Endodermal cell (in vitro differentiated cells): ENCODE measurements around the gene CD244. TPM values are rescaled to one million over a fixed set of nuclear protein-coding genes. Genes with fewer than 3 reads are reported as not detected.
"Not testable (repeated sequence)": the region's sequence is repeated elsewhere in the genome, so short reads cannot be mapped to it uniquely, and the experiment has no call there.

ENCODE experiments used
- DNase-seq: peaks from one replicate; pipeline ENCODE4 v3.0.0-alpha.2; 2017
- H3K27ac ChIP-seq: 2 replicates; pipeline ENCODE4 v1.5.1; 2013; ENCODE audit warnings: mild to moderate bottlenecking, low read depth, low read length, moderate library complexity
- H3K27me3 ChIP-seq: 2 replicates; pipeline ENCODE4 v1.6.1; 2013; ENCODE audit warnings: mild to moderate bottlenecking, low read length, moderate library complexity; ENCODE audit not compliant: insufficient read depth, control insufficient read depth, poor library complexity, severe bottlenecking
- H3K36me3 ChIP-seq: 2 replicates; pipeline ENCODE4 v1.7.0; 2013; ENCODE audit warnings: mild to moderate bottlenecking, low read length, moderate library complexity; ENCODE audit not compliant: control insufficient read depth, insufficient read depth
- H3K4me1 ChIP-seq: one replicate; pipeline ENCODE4 v1.7.0; 2013; ENCODE audit warnings: low read length; ENCODE audit not compliant: control insufficient read depth, insufficient read depth
- H3K4me3 ChIP-seq: 2 replicates; pipeline ENCODE4 v1.5.1; 2013; ENCODE audit warnings: mild to moderate bottlenecking, low read length, moderate library complexity
- H3K9ac ChIP-seq: 2 replicates; pipeline ENCODE4 v1.6.1; 2013; ENCODE audit warnings: mild to moderate bottlenecking, low read length, moderate library complexity; ENCODE audit not compliant: poor library complexity, severe bottlenecking; ENCODE audit errors: extremely low read depth
- H3K9me3 ChIP-seq: 2 replicates; pipeline ENCODE4 v1.6.1; 2013; ENCODE audit warnings: mild to moderate bottlenecking, low read length, moderate library complexity; ENCODE audit not compliant: control insufficient read depth
- H3K27ac Mint-ChIP-seq: 2 replicates; pipeline ENCODE4 v1.8.0; 2020; ENCODE audit warnings: mixed read lengths
- H3K27me3 Mint-ChIP-seq: 2 replicates; pipeline ENCODE4 v1.8.0; 2021; ENCODE audit warnings: mild to moderate bottlenecking, mixed read lengths; ENCODE audit not compliant: insufficient read depth
- H3K36me3 Mint-ChIP-seq: 2 replicates; pipeline ENCODE4 v1.8.0; 2020; ENCODE audit warnings: low read depth, mixed read lengths
- H3K4me1 Mint-ChIP-seq: 2 replicates; pipeline ENCODE4 v1.8.0; 2020; ENCODE audit warnings: mixed read lengths
- H3K4me3 Mint-ChIP-seq: 2 replicates; pipeline ENCODE4 v1.8.0; 2020; ENCODE audit warnings: mild to moderate bottlenecking, moderate library complexity, mixed read lengths
- H3K9me3 Mint-ChIP-seq: 2 replicates; pipeline ENCODE4 v1.8.0; 2020; ENCODE audit warnings: mild to moderate bottlenecking, mixed read lengths
- CTCF ChIP-seq: fragments of 200-600 bp; sonication (generic); conservative IDR thresholded peaks from 2 replicates; pipeline ENCODE4 v1.5.0; 2021; ENCODE audit warnings: antibody characterized with exemption, mild to moderate bottlenecking
- WGBS, 2 experiments: methylation state at CpG; one replicate each; pipeline versions ENCODE4 v1.1.5 to v1.1.7; 2013; ENCODE audit warnings: missing lambda C conversion rate in 2 of 2, mixed read lengths in 1 of 2; ENCODE audit not compliant: insufficient coverage in 1 of 2, insufficient read length in 1 of 2; 5-methylcytosine and 5-hydroxymethylcytosine counted together
- total RNA-seq, 2 donors: library from RNA; stranded (reverse); fragmentation: NEBNext Ultra II Directional in 1 of 2; extraction: Animal tissue kit (Norgen Biotek cat#: 25700) in 1 of 2; gene quantifications; 2 replicates in 1 of 2; 3 replicates in 1 of 2; pipeline ENCODE4 v1.2.1, GENCODE V29; 2021

CD244 gene
- total RNA-seq, 2 donors from 2014 or later = 0.31 TPM; not detected in 1

GRCh38 chr1:160868141-160868540 lies 5.5 kb upstream of the CD244 start:
- H3K36me3 Mint-ChIP-seq = no peaks in the 10 kb centered on the region
- TF ChIP-seq CTCF = no peak

GRCh38 chr1:160867651-160868050 lies 5.0 kb upstream of the CD244 start:
- not testable (repeated sequence) for H3K27me3 Mint-ChIP-seq, H3K27me3 ChIP-seq, H3K9me3 ChIP-seq, H3K36me3 Mint-ChIP-seq, H3K9me3 Mint-ChIP-seq, DNase-seq, H3K27ac Mint-ChIP-seq, H3K36me3 ChIP-seq, H3K9ac ChIP-seq, H3K4me1 ChIP-seq, H3K4me3 ChIP-seq, H3K4me3 Mint-ChIP-seq, H3K27ac ChIP-seq
- WGBS, 2 experiments = 88% methylated on average over 3 to 4 of the region's 4 CpGs
- peaks cover 48% of the 10 kb centered on the region for H3K4me1 Mint-ChIP-seq

More at GRCh38 chr1:160868141-160868540, 5.5 kb upstream of the CD244 start:
- Mint-ChIP-seq H3K27ac (no peak overlapping the region), H3K9me3 (no peaks in the 10 kb centered on the region), H3K4me1 (peaks cover 43% of the 10 kb centered on the region), H3K27me3 (no peaks in the 10 kb centered on the region), H3K4me3 (no peak overlapping the region)
- H3K27me3 ChIP-seq = no peaks in the 10 kb centered on the region
- no peak for DNase-seq
- H3K9me3 ChIP-seq = peaks cover 4% of the 10 kb centered on the region
- no peak overlapping the region for H3K4me3 ChIP-seq
- H3K27ac ChIP-seq = no peak overlapping the region
- H3K36me3 ChIP-seq = no peaks in the 10 kb centered on the region
- WGBS, 2 experiments = 75 to 94% methylated on average over 3 of the region's 3 CpGs
- peaks cover 9% of the 10 kb centered on the region for H3K4me1 ChIP-seq
- H3K9ac ChIP-seq = no peak overlapping the region

GRCh38 chr1:160866695-160867260 lies 4.1 kb upstream of the CD244 start:
- Mint-ChIP-seq H3K9me3 (no peaks in the 10 kb centered on the region), H3K4me1 (peaks cover 56% of the 10 kb centered on the region), H3K27ac (no peak overlapping the region), H3K27me3 (no peaks in the 10 kb centered on the region), H3K4me3 (peak overlapping the region; percentile 0), H3K36me3 (no peaks in the 10 kb centered on the region)
- Histone ChIP-seq H3K9ac (no peak overlapping the region), H3K27me3 (no peaks in the 10 kb centered on the region), H3K9me3 (no peaks in the 10 kb centered on the region), H3K4me1 (peaks cover 9% of the 10 kb centered on the region), H3K36me3 (no peaks in the 10 kb centered on the region), H3K4me3 (peak overlapping the region; percentile 2), H3K27ac (no peak overlapping the region)
- no peak for DNase-seq
- no peak for TF ChIP-seq CTCF
- 91 to 92% methylated on average over 3 to 6 of the region's 6 CpGs for WGBS, 2 experiments
